ENCODE measurements around the gene IQCN.

DNA sequence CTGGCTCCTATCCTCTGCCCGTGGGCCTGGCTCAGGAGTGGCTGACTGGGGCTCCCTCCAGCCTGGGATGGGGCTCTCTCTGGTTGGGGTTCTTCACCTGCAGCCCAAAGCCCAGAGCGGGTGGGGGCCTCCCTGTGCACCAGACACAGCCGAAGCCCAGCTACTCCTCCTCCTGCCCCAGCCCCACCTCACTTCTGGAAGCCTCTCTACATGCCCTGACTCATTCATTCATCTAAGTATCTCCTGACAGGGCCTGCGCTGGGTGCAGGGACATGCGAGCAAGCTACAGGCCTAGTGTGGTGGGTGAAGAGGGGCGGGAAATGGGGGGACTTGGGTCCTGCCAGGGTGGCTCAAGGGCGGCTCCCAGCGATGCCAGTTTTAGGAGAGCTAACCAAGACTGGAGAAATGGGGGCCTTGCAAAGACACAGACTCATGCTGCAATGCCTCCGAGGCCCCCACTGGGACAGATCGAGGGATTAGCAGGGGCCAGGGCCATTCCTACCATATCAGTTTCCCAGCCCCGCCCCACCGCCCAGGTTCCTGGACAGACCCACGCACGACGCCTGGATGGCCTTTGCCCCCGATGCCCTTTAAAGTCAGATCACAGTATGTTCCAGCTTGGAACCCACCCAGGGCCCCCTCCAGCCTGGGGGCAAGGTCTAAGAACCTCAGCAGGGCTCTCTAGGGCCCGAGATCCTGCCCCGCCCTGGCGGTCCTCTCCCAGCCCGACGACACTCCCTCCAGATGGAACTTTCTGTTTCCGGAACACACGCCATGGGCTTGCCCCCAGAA is 36.1 kb upstream of the IQCN start:
- TF ChIP-seq, protein P1, sequence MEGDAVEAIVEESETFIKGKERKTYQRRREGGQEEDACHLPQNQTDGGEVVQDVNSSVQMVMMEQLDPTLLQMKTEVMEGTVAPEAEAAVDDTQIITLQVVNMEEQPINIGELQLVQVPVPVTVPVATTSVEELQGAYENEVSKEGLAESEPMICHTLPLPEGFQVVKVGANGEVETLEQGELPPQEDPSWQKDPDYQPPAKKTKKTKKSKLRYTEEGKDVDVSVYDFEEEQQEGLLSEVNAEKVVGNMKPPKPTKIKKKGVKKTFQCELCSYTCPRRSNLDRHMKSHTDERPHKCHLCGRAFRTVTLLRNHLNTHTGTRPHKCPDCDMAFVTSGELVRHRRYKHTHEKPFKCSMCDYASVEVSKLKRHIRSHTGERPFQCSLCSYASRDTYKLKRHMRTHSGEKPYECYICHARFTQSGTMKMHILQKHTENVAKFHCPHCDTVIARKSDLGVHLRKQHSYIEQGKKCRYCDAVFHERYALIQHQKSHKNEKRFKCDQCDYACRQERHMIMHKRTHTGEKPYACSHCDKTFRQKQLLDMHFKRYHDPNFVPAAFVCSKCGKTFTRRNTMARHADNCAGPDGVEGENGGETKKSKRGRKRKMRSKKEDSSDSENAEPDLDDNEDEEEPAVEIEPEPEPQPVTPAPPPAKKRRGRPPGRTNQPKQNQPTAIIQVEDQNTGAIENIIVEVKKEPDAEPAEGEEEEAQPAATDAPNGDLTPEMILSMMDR (IDR thresholded peaks at IDR 0.05) = no peak
- TF ChIP-seq, protein P2, sequence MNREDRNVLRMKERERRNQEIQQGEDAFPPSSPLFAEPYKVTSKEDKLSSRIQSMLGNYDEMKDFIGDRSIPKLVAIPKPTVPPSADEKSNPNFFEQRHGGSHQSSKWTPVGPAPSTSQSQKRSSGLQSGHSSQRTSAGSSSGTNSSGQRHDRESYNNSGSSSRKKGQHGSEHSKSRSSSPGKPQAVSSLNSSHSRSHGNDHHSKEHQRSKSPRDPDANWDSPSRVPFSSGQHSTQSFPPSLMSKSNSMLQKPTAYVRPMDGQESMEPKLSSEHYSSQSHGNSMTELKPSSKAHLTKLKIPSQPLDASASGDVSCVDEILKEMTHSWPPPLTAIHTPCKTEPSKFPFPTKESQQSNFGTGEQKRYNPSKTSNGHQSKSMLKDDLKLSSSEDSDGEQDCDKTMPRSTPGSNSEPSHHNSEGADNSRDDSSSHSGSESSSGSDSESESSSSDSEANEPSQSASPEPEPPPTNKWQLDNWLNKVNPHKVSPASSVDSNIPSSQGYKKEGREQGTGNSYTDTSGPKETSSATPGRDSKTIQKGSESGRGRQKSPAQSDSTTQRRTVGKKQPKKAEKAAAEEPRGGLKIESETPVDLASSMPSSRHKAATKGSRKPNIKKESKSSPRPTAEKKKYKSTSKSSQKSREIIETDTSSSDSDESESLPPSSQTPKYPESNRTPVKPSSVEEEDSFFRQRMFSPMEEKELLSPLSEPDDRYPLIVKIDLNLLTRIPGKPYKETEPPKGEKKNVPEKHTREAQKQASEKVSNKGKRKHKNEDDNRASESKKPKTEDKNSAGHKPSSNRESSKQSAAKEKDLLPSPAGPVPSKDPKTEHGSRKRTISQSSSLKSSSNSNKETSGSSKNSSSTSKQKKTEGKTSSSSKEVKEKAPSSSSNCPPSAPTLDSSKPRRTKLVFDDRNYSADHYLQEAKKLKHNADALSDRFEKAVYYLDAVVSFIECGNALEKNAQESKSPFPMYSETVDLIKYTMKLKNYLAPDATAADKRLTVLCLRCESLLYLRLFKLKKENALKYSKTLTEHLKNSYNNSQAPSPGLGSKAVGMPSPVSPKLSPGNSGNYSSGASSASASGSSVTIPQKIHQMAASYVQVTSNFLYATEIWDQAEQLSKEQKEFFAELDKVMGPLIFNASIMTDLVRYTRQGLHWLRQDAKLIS (CRISPR knock-in tag; IDR thresholded peaks at IDR 0.05; ENCODE audit: borderline replicate concordance) = no peak
- TF ChIP-seq, protein P3, sequence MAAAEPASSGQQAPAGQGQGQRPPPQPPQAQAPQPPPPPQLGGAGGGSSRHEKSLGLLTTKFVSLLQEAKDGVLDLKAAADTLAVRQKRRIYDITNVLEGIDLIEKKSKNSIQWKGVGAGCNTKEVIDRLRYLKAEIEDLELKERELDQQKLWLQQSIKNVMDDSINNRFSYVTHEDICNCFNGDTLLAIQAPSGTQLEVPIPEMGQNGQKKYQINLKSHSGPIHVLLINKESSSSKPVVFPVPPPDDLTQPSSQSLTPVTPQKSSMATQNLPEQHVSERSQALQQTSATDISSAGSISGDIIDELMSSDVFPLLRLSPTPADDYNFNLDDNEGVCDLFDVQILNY (CRISPR knock-in tag; IDR thresholded peaks at IDR 0.05) = no peak
- no peak for TF ChIP-seq NR2C2 (CRISPR knock-in tag; IDR thresholded peaks at IDR 0.05)

Measured in WTC11 (cell line).